NOMO-1 (cell line): Measurements from ENCODE around the gene ZDHHC21.
A peak's percentile ranks its signal among the peaks of the same experiment; 100 is the strongest.

ENCODE experiments used
- DNase-seq, 2 experiments: peaks; one replicate each; lab custom pipeline; 2025; ENCODE audit not compliant: unreplicated experiment in 2 of 2; lab: John Stamatoyannopoulos, UW

ZDHHC21 gene, protein sequence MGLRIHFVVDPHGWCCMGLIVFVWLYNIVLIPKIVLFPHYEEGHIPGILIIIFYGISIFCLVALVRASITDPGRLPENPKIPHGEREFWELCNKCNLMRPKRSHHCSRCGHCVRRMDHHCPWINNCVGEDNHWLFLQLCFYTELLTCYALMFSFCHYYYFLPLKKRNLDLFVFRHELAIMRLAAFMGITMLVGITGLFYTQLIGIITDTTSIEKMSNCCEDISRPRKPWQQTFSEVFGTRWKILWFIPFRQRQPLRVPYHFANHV

DNA sequence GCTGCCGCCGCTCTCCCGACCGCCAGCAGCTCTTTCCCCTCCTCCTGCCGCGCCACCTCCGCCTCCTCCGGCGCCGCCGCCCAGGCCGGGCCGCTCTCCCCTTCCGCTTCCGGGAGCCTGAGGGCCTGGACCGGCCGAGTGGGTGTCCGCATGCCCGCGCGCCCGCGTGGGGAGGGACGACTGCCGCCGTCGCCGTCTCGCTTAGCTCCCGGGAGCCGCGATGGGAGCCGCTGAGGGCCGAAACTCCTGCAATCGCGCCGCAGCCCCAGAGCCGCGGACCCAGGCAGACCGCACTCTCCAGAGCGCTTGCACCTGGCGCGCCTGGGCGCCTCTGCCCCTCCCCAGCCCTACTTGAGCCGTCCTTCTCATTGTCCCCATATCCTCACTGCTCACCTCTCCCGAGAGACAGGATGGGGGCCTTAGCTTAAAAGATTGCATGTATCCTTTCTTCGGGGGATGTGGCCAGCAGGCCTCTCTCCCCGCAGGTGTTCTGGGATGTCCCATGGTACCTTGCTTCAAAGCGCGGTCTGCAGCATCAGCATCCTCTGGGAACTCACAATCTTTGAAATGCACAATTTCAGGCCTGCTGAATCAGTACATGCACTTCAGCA is at the start of gene ZDHHC21:
ZDHHC21 (minus strand) TSS at position 182 of the 611 bp plus-strand sequence. CDS start 19,092 bp downstream, outside the sequence.
- peak in 1 of 2 experiments; percentile 4 for DNase-seq

DNA sequence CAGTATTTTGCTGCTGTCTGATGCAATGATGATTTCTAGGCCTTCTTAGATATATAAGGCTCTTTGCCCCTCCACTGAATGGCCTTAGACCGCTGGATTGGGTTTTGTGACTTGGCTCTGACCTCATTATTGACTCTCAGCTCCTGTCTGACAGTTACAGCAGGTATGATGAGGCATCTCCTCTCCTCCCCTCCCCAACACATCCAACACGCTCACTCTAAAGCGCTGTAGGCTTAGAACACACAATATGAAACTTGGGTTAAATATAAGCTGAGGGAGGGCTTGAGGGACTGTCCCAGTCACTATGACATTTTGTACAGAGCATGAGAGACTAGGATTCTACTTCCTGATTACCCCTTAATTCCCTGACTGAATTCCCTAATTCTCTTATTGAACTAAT is 48.1 kb upstream of the ZDHHC21 start:
- no peak for DNase-seq

DNA sequence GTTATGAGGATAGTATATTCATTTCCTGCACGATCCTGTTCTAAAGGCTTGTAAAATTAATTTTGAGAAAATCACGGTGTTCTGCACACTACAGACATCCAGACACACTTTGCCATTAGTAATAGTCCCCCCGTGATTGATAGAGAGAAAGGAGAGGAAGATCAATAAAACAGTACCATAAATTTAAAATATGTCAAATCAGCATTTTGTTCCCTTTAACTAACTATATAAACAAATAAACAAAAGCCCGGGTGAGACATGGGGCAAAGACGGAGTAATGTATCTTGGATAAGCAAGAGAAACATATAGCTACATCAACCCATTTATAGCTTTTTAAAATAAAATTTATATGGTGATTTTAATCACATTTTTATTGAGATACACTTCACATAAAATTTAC is 39.9 kb upstream of the ZDHHC21 start:
- no peak for DNase-seq

DNA sequence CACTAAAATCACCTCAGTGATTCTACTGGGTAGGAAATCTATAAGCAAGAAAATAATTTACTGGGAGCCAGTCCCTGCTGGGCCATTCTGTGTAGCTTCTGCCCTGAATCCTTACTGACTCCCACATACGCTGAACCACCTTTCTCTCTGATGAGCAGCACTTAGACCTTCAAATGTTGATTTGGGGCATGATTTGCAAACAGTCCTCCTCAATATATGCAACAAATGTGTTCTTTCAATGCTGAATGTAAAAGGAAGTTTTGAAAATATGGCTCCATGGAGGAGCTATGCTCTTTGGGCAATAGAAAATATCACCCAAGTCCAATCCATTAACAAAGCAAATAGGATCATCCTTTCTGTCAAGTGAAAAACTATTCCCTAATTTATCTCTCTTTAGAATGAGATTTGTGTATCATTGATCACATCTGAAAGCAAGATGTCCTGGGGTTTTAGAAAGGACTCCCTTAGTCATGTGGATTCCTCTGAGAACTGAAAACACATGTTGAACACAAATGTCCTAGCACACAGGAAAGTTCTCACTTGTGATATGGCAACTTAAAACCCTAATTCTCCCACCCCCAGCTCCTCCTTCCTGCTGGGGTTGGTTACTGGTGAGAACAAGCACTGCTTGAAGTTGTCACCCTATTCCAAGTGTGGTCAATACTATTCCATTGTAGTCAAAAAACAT is 38.2 kb upstream of the ZDHHC21 start:
- no peak for DNase-seq

DNA sequence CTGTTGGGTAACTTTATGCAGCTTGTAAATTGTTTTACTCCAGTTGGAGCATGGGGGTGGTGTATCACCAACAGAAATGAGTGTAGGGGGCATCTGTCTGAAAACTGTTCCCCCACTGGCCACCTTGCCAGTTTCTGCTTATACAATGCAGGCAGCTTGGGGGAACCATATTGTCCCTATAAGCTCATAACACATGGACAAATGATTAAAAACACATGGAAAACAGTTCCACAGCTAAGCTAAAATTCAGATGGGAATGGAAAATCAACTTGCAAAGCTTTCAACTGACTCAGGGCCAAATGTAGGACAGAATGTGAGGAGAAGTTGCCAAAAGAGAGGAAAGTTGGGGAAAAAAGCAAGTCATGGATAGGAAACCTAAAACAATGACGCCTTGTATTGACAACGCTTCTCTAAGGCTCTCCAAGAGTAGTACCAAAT is 37.2 kb upstream of the ZDHHC21 start:
- DNase-seq = no peak

DNA sequence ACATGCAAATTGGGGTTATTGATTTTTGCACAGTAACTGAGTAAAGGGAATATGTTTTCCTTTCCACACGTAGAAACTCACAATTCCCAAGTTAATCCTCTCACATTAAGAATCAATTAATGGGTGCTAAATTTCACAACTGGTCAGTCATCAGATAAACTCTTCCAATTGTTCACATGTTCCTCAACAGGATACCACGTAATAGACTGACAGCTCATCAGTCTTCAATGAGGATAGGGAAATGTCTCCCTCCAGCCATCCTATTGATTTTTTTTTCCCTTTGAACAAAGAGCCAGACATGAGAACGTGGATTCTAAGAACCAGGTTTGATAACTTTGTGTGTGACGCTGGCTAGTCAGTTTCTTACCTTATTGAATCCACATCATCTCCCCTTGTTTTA is 30.1 kb upstream of the ZDHHC21 start:
- no peak for DNase-seq

DNA sequence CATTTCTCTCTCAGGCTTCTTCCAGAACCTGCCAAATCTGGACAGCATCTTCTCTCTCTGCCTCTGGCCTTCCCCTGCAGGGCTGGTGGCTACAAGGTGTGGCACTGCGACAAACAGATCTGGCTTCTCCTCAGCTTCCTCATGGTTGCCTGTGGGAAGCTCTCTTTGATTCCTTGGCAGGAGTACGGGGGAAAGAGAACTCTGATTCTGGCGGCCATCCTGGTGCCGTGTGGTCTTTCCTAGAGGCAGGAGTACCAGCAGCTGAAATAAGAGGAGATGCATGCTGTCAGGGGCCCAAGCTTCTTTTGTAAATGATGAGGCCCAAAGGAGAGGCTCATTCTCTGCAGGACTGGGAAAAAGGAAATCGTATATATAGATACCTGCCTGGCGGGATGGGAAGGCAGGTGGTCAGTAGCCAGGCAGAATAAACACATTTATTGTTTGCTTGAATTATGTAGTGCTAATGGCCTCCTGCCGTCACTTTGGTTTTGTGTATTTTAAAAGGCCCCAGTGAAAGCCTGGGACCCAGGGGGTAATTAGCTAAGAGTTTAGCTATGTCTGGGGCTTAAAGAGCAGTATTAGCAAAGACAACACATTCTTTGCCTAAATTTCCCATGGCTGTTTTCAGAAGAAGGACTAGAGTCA is 29.3 kb upstream of the ZDHHC21 start, which contains the start of gene CER1:
CER1 (minus strand) TSS at position 343 of the 645 bp plus-strand sequence; CDS start at position 282, 61 bp downstream.
- no peak for DNase-seq

DNA sequence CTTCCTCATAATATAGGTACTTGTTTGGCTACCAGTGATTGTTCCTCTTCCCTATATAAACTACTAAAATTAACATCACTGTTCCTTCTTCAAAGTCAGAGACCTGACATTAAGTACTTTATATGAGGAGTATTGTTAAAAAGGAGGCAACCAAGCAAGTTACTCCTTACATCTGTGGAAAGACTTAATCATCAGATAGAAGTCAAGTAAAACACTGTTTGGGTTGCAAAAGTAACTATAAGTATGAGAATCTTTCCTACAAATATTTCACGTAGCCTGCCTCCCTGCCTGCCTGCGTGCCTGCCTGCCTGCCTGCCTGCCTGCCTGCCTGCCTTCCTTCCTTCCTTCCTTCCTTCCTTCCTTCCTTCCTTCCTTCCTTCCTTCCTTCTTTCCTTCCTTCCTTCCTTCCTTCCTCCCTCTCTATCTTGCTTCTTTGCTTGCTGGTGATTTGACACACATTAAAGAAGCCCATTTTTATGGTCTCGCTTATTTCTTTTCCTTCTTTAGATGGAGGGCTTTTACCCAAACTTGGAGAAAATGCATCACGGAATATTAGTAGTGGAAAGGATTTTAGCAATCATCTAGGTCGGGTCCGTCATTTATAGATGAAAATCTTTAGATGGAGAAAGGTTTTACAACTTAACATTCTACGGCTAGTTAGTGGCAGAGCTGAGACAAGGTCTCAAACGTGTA is 26.1 kb upstream of the ZDHHC21 start:
- no peak for DNase-seq

DNA sequence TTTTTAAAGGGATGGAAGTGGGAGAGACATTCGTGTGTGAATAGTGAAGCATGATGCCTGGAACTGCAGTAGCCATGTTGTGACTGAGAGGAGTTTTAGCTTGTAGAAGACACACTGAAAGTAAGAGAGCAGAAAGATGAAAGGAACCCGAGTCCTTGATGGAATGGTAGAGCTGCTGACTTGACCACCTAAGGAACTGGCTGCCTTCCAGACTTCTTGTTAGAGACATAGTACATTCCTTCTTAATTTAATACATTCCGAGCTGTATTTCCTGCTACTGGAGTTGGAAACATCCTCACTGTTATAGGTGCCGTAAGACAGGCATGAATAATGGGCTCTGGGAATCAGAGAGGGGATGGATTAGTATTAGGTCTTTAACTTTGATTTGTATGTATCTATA is 21.9 kb upstream of the ZDHHC21 start:
- no peak for DNase-seq

DNA sequence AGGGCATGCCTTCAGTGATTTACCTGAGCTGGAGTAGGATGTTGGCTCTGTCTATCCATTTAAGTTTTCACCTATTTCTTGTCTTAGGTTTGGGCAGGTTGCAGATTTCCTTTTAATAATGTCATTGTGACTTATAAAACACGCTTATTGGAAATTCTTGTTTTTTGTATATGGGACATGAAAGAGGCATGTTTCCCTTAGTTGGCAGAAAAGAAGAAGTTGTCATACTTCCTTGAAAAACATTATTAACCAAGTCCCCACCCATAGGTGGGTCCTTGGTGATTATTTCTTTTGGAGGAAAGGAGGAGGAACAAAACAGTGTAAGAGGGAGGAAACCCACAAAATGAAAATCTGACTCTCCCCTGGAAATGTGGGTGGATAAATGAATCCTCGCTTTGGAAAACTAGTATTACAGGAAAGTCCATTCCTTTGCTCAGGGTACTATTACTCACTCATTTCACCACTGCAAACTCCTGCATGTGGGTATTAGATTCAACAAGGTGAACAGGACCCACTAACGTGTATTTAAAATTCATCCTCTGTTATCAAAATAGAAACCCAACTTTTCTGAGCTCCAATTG is 20.0 kb upstream of the ZDHHC21 start:
- no peak for DNase-seq

DNA sequence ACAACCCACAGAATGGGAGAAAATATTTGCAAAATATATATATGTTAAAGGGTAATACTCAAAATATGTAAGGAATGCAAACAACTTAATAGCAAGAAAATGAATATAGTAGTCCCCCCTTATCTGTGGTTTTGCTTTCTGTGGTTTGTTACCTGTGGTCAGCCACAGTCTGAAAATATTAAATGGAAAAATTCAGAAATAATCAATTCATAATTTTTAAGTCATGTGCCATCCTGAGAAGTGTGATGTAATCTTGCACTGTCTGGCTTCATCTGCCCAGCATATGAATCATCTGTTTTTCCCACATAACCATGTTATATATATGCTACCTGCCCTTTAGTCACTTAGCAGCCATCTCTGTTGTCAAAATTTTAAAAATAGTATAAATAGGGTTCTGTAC is 17.6 kb upstream of the ZDHHC21 start:
- no peak for DNase-seq

DNA sequence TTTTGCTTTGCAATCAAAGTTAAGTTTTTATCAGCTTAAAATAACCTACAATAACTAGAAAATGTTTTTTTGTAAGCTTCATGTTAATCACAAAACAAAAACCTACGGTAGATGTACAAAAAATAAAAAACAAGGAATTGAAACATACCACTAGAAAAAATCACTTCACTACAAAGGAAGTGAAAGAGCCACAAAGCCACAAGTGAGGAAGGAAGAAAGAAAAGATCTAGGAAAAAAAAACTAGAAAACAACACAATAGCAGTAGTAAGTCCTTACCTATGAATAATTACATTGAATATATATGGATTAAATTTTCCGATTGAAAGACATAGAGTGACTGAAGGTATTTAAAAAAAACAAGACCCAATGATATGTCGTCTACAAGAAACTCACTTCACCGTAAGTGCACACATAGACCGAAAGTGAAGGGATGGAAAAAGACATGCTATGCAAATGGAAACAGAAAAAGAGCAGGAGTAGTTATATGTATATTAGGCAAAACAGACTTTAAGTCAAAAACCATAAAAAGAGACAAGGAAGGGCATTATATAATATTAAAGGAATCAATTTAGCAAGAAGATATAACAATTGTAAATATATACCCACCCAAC is 13.4 kb upstream of the ZDHHC21 start:
- peak in 1 of 2 experiments; percentile 12 for DNase-seq

DNA sequence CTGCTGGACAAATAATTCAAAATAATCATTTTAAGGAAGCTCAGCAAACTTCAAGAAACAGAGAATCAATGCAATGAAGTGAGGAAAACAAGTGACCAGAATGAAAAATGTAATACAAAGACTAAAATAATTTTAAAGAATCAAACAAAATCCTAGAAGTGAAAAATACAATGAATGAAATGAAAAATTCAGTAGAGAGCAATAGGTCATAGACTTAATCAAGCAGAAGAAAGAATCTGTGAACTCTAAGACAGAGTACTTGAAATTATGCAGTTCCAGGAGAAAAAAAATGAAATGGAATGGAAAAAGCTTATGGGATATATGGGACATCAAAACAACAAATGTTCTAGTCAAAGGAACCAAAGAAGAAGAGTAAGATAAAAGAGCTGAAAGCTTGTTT is 11.8 kb upstream of the ZDHHC21 start:
- no peak for DNase-seq

DNA sequence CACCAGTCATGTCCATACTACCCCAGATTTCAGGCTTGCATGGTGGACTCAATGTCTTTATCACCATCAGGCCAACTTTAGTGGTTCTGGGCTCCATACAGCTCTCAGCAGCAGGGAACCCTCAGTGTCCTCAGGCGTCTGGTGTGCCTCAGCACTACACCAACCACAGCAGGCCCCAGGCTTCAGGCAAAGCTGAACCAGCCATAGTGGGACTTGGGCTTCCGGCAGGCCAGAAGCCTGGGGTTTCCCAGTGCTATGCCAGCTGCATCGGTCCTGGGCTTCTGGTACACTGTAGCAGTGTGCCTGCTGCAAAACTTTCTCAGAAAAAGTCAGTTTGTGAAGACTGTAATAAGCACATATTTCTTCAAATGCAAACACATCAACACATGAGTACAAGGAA is 11.0 kb upstream of the ZDHHC21 start:
- no peak for DNase-seq

DNA sequence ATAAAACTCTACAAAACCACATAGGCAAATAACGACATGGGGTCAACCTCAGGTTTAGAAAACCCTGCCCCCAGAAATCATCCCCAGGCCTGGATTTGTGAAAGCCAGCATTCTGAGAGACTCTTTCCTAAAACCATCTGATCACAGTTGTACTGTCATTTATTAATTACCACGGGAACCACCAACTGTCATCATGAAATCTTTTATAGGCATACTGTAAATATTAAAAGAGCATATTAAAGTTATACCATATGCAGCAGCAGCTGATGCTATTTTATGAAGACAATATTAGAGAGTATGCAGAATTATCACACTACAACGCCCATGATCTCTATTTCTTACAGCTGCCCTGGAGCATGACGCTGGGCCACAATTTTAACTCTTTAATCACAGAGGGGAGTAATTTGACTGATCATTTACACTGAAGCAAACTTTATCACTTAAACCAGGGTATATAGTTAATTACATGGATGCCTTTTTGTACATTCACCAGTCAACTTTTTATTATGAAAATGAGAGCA is 9.0 kb upstream of the ZDHHC21 start:
- DNase-seq = no peak

DNA sequence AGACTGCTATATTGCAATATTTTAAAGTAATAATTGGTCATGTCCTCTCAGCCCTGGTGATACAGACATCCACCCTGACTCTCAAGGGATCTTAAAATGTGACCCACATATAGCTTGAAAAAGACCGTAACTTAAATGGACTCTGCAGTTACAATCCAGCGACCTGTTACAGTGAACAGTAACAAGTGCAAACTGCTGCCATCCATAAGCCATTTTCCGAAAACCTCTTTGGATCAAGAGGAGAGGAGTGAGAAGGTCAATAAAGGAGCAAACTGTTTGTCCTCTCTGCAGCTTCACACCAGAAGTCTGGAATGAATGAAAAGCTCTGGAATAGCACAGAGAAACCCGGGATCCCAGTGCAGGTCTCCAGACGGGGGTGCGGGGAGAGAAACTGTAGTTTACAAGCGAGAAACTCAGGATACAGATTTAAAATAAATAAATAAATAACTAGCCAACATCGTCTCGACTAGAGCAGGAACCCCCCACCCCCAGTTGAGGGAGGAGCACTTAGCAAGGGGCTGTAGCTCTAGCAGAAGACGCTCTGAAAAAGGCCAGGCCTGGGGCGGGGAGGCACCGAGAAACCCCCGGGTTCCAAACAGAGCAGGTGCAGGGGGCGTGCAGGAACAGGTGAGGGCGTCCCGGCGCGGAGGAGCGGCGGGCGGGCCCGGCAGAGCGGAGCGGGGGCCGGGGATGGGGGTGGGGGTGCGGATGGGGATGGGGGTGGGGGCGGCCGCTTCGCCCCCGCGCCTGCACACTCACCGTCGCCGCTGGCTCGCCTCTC is 572 bp downstream of the ZDHHC21 start:
- no peak for DNase-seq

DNA sequence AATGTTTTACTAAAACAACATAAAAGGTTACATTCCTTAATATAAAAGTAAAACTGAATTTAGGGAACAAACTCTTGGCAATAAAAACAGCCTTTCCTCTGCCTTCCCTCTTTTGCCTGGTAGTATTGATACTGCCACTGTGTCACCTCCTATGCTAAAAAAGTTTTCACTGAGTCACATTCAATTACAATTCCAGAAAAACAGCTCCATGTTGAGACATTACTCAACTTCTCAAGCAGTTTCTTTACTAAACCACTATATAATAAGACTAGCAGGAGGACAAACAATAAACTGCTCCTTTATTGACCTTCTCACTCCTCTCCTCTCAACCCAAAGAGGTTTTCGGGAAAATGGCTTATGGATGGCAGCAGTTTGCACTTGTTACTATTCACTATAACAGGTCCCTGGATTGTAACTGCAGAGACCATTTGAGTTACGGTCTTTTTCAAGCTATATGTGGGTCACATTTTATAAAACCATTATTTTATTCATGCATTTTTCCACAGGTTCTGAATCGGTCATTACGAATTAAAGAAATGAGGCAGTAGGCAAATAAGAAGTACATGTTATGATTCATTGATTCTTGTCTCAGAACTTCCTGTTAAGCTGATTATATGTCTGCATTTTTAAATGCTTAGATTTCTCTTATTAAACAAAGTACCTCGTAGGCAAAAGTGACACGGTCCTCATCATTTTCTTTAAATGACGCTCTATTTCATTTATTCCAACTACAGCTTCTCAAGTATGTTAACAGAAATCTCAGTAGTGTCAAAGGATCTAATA is 2.1 kb downstream of the ZDHHC21 start:
- DNase-seq = no peak

DNA sequence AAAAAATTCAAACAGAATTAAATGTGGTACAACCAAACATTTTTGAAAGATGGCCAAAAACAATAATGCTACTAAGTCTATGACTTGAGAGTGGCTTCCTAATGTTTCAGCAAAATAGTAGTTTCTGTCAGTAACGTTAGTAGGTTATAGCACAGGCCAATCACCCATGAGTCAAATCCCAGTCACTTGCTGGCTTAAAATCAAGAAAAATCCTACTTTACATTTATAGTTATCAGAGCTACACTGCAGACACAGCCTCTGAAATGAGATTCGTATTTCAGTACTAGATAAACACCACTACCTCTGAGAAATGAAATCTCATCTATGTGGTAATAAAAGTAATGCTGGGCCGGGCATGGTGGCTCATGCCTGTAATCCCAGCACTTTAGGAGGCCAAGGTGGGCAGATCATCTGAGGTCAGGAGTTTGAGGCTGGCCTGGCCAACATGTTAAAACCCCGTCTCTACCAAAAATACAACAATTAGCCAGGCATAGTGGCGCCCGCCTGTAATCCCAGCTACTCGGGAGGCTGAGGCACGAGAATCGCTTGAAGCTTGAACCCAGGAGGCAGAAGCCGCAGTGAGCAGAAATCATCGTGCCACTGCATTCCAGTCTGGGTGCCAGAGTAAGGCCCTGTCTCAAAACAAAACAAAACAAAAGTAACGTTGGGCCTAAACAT is 6.1 kb downstream of the ZDHHC21 start:
- no peak for DNase-seq
